ENCODE measurements around the gene GABBR2.

Gene GABBR2

GRCh38 chr9:98720402-98720801, 11.7 kb upstream of the GABBR2 start:
- no peak for DNase-seq (ENCODE audit: low read depth)

GRCh38 chr9:98719055-98719454, 10.3 kb upstream of the GABBR2 start:
- DNase-seq (ENCODE audit: low read depth), result no peak

- no peak for DNase-seq (ENCODE audit: low read depth)
Measured at GRCh38 chr9:98714833-98715232, 6.1 kb upstream of the GABBR2 start.

- no peak for DNase-seq (ENCODE audit: low read depth)
Measured at GRCh38 chr9:98712987-98713386, 4.3 kb upstream of the GABBR2 start.

- no peak for DNase-seq (ENCODE audit: low read depth)
Measured at GRCh38 chr9:98709968-98710965, 1.5 kb upstream of the GABBR2 start.

GRCh38 chr9:98708103-98708932, 417 bp downstream of the GABBR2 start:
- DNase-seq (ENCODE audit: low read depth), result no peak

- DNase-seq (ENCODE audit: low read depth), result no peak
Measured at GRCh38 chr9:98707166-98708102, 1.3 kb downstream of the GABBR2 start.

- DNase-seq (ENCODE audit: low read depth), result no peak
Measured at GRCh38 chr9:98706651-98707165, 2.0 kb downstream of the GABBR2 start.

GRCh38 chr9:98702835-98703380, 5.8 kb downstream of the GABBR2 start:
- DNase-seq (ENCODE audit: low read depth), result no peak

- no peak for DNase-seq (ENCODE audit: low read depth)
Measured at GRCh38 chr9:98702340-98702739, 6.4 kb downstream of the GABBR2 start.

- no peak for DNase-seq (ENCODE audit: low read depth)
Measured at GRCh38 chr9:98701576-98701975, 7.2 kb downstream of the GABBR2 start.

- no peak for DNase-seq (ENCODE audit: low read depth)
Measured at GRCh38 chr9:98700801-98701200, 7.9 kb downstream of the GABBR2 start.

- no peak for DNase-seq (ENCODE audit: low read depth)
Measured at GRCh38 chr9:98698856-98699255, 9.9 kb downstream of the GABBR2 start.

- no peak for DNase-seq (ENCODE audit: low read depth)
Measured at GRCh38 chr9:98694943-98695342, 13.8 kb downstream of the GABBR2 start.

GRCh38 chr9:98692392-98692791, 16.3 kb downstream of the GABBR2 start:
- DNase-seq (ENCODE audit: low read depth), result no peak

- DNase-seq (ENCODE audit: low read depth), result no peak
Measured at GRCh38 chr9:98691890-98692289, 16.8 kb downstream of the GABBR2 start.

GRCh38 chr9:98690686-98691085, 18.0 kb downstream of the GABBR2 start:
- no peak for DNase-seq (ENCODE audit: low read depth)

- DNase-seq (ENCODE audit: low read depth), result no peak
Measured at GRCh38 chr9:98688710-98689495, 19.8 kb downstream of the GABBR2 start.

GRCh38 chr9:98687911-98688310, 20.8 kb downstream of the GABBR2 start:
- DNase-seq (ENCODE audit: low read depth), result no peak
